DOHH2 (cell line): ENCODE data around the gene FRMPD1.

Source experiments
- H3F3A ChIP-seq: fragments of 200-600 bp; sonication (generic), shearing (Covaris generic); 2 replicates; pipeline ENCODE4 v1.6.0; 2016; ENCODE audit warnings: antibody characterized with exemption, mild to moderate bottlenecking; ENCODE audit not compliant: control insufficient read depth, insufficient read depth
- H3K27ac ChIP-seq: fragments of 200-600 bp; sonication (generic); 2 replicates; pipeline ENCODE4 v1.5.1; 2014; ENCODE audit warnings: low read depth, mild to moderate bottlenecking, low read length, moderate library complexity
- H3K27me3 ChIP-seq: fragments of 200-600 bp; sonication (generic); 2 replicates; pipeline ENCODE4 v1.6.1; 2014; ENCODE audit warnings: mild to moderate bottlenecking, low read length, mixed read lengths; ENCODE audit not compliant: control insufficient read depth
- H3K36me3 ChIP-seq: fragments of 200-600 bp; sonication (generic); 2 replicates; pipeline ENCODE4 v1.6.1; 2014; ENCODE audit warnings: mild to moderate bottlenecking, low read length, moderate library complexity, mixed read lengths; ENCODE audit not compliant: control insufficient read depth
- H3K4me1 ChIP-seq: fragments of 200-600 bp; sonication (generic); 2 replicates; pipeline ENCODE4 v1.6.1; 2014; ENCODE audit warnings: mild to moderate bottlenecking, low read length, mixed read lengths; ENCODE audit not compliant: control insufficient read depth
- H3K4me2 ChIP-seq: fragments of 200-600 bp; sonication (generic); 2 replicates; pipeline ENCODE4 v1.6.0; 2014; ENCODE audit warnings: mild to moderate bottlenecking, low read length, moderate library complexity
- H3K4me3 ChIP-seq: fragments of 200-600 bp; sonication (generic); 2 replicates; pipeline ENCODE4 v1.5.1; 2014; ENCODE audit warnings: mild to moderate bottlenecking, low read length, mixed read lengths
- H3K79me2 ChIP-seq: fragments of 200-600 bp; sonication (generic); 2 replicates; pipeline ENCODE4 v1.6.1; 2014; ENCODE audit warnings: mild to moderate bottlenecking, low read length, mixed read lengths; ENCODE audit not compliant: control insufficient read depth
- H3K9me2 ChIP-seq: fragments of 200-600 bp; sonication (generic); replicated peaks from 2 replicates; pipeline ENCODE4 v1.6.1; 2014; ENCODE audit warnings: mild to moderate bottlenecking, low read length, mixed read lengths; ENCODE audit not compliant: control insufficient read depth
- H3K9me3 ChIP-seq: fragments of 200-600 bp; sonication (generic); 2 replicates; pipeline ENCODE4 v1.6.1; 2014; ENCODE audit warnings: antibody characterized with exemption, low read length, mixed read lengths; ENCODE audit not compliant: control insufficient read depth, insufficient read depth
- H4K20me1 ChIP-seq: fragments of 200-600 bp; sonication (generic); 2 replicates; pipeline ENCODE4 v1.6.0; 2014; ENCODE audit warnings: low read depth, mild to moderate bottlenecking, antibody characterized with exemption, low read length, moderate library complexity; ENCODE audit not compliant: control insufficient read depth, insufficient read depth
- CTCF ChIP-seq: fragments of 200-600 bp; sonication (generic); IDR thresholded peaks from one replicate; pipeline ENCODE4 v1.5.1; 2014; ENCODE audit warnings: antibody characterized with exemption, mild to moderate bottlenecking, low read depth, low read length; ENCODE audit not compliant: poor library complexity, severe bottlenecking
- EZH2phosphoT487 ChIP-seq: fragments of 200-600 bp; sonication (generic); IDR thresholded peaks from 2 replicates; pipeline ENCODE4 v1.6.1; 2017; ENCODE audit warnings: borderline replicate concordance, mild to moderate bottlenecking, antibody characterized with exemption, low read length, moderate library complexity, mixed read lengths

Gene FRMPD1

GRCh38 chr9:37625036-37625757 is 25.6 kb upstream of the FRMPD1 start:
- no peak for TF ChIP-seq CTCF
- no peak for TF ChIP-seq EZH2phosphoT487
- Histone ChIP-seq H3K9me3 (no peaks in the 10 kb centered on the region), H3K79me2 (no peaks in the 10 kb centered on the region), H3K9me2 (no peaks in the 10 kb centered on the region), H3F3A (no peaks in the 10 kb centered on the region), H3K27ac (no peak overlapping the region), H3K4me1 (peaks cover 4% of the 10 kb centered on the region; the same call in 1 of the 2 replicates), H3K4me2 (no peak overlapping the region), H4K20me1 (no peaks in the 10 kb centered on the region), H3K4me3 (no peak overlapping the region), H3K27me3 (no peaks in the 10 kb centered on the region), H3K36me3 (no peaks in the 10 kb centered on the region)

GRCh38 chr9:37625758-37626147 is 25.0 kb upstream of the FRMPD1 start:
- Histone ChIP-seq H3K36me3 (no peaks in the 10 kb centered on the region), H3K9me3 (no peaks in the 10 kb centered on the region), H3K79me2 (no peaks in the 10 kb centered on the region), H3K9me2 (no peaks in the 10 kb centered on the region), H3F3A (no peaks in the 10 kb centered on the region), H3K4me1 (peaks cover 4% of the 10 kb centered on the region; the same call in 1 of the 2 replicates), H3K27me3 (no peaks in the 10 kb centered on the region), H3K27ac (no peak overlapping the region), H3K4me2 (no peak overlapping the region), H4K20me1 (no peaks in the 10 kb centered on the region), H3K4me3 (no peak overlapping the region)
- TF ChIP-seq CTCF (no peak), EZH2phosphoT487 (no peak)

GRCh38 chr9:37626708-37627292 is 24.0 kb upstream of the FRMPD1 start:
- no peaks in the 10 kb centered on the region for H3K27me3 ChIP-seq
- TF ChIP-seq EZH2phosphoT487: no peak
- H3K27ac ChIP-seq: no peak overlapping the region

GRCh38 chr9:37632479-37632878 is 18.3 kb upstream of the FRMPD1 start:
- Histone ChIP-seq H3K9me2 (no peaks in the 10 kb centered on the region), H3K4me2 (no peak overlapping the region), H3K27me3 (no peaks in the 10 kb centered on the region), H3K27ac (no peak overlapping the region), H3K9me3 (no peaks in the 10 kb centered on the region), H3K4me3 (no peak overlapping the region), H3K36me3 (no peaks in the 10 kb centered on the region), H3K79me2 (no peaks in the 10 kb centered on the region), H3K4me1 (no peaks in the 10 kb centered on the region), H3F3A (no peaks in the 10 kb centered on the region), H4K20me1 (no peaks in the 10 kb centered on the region)
- TF ChIP-seq EZH2phosphoT487 (no peak), CTCF (no peak)

More at GRCh38 chr9:37626708-37627292, 24.0 kb upstream of the FRMPD1 start:
- Histone ChIP-seq H3K9me2 (no peaks in the 10 kb centered on the region), H3F3A (no peaks in the 10 kb centered on the region), H3K4me3 (no peak overlapping the region), H4K20me1 (no peaks in the 10 kb centered on the region), H3K9me3 (no peaks in the 10 kb centered on the region), H3K4me1 (peaks cover 4% of the 10 kb centered on the region; the same call in 1 of the 2 replicates), H3K36me3 (no peaks in the 10 kb centered on the region), H3K4me2 (no peak overlapping the region), H3K79me2 (no peaks in the 10 kb centered on the region)
